NOMO-1 (cell line): ENCODE results near the gene CRADD.

Source experiments
- DNase-seq, 2 experiments: peaks; one replicate each; lab custom pipeline; 2025; ENCODE audit not compliant: unreplicated experiment in 2 of 2; lab: John Stamatoyannopoulos, UW

CRADD gene

DNA sequence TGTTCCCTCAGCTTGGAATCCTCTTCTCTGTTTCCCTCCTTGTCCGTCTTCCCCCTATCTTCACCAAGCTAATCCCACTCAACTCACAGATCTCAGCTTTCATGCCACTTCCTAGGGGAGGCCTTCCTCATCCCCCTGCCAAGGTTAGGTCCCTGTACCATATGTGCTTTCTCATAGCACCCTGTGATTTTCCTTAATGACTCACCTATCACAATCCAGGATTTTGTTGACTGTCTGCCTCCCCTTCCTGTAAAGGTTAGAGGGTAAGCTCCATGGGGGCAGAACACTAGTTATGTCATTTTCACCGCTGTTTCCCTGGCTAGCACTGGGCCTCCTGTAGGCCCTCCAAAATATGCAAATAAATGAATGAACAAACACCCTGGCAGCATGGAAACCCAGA, 57.6 kb downstream of the CRADD start:
- DNase-seq, result no peak

DNA sequence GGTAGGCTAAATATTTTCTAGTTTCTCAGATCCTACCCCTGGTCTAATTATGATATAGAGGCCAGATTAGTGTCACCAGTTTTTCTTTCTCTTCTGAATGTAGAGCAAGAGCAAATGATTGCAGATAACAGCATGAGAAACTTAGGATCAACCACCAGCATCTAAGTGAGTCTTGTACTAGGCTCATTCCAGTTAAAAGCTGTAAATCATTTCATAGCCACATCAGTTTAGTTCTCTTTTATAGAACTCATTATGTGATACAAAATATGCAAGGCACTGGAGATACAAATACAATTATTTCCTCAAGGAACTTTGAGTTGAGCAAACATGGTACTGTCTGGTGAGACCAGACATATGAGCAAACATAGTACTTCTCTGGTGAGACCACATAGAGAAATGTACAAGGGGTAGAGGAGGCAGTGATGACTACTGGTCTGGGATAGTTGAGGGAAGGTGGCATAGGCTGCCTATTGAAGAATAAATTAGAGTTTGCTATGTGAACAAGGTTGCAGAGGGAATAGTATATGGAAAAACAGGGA, 59.5 kb downstream of the CRADD start:
- no peak for DNase-seq

DNA sequence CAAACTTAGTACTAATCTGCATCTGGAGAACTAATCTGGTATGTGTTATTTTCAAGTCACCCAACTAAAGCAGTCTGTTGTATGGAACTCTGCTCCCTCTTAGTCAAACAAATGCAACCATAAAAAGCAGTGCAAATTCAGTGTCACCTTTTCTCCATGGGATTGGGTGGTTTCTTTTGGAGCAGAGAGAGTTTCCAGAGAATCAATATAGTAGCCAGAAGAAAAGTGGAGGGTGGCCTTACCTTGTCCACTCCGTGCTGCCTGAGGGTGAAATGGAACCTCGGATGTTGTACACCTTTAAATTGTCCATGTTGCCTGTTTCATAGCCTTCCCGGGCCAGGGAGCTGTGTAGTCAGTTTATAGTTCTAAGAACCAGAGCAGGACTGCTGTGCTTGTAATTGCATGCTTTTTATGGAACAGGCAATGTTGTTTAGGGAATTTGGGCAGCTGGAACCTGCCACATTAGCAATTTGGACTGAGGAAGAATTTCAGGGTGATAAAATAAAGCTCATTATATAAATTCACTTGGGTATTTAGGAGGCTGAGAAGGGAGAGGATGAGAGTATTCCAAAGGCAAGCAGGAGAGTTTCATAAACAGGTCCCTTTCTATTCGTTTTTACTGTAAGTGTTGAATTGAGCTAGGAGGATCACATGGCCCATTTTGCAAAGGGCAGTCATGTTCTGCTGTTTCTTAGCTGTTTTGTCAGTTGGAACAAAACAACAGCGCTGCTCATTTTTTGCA, 60.5 kb downstream of the CRADD start:
- DNase-seq, result no peak

DNA sequence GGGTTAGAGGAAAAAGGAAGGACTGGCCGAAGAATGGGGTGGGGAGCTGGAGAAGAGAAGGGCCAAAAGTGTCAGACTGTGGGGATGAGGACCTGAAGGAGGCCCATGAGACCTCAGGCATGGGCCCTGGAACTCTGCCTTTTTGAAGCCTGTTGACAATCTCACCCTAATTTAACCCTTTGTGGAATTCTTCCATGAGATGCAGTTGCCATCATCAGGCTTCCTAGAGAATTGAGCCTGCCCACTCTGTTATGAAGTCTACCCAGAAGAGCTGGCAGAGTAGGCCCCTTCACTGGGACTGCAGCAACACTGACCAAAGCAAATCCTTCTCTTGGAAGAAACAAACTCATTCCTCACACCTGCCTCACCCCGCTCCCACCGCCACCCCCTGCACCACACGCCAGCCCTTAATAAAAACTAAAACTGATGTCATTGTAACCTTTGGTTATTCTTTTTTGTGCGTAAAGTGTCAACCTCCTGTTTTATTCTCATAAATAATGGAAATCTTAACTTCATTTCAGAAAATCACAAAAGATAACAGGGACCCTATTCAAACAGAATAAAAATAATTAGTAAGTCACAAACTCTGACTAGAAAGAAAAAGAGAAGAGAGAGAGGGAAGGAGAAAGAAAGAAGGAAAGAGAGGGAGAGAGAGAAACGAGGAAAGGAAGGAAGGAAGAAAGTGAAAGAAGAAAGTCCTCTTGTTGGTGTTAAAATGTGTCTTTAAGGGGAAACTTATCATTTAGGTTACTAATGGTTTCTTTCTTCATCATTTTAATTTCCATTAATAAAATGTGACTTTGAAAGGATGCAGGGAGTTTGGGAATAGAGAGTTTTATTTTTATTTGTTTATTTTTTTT, 61.3 kb downstream of the CRADD start:
- DNase-seq, result no peak

DNA sequence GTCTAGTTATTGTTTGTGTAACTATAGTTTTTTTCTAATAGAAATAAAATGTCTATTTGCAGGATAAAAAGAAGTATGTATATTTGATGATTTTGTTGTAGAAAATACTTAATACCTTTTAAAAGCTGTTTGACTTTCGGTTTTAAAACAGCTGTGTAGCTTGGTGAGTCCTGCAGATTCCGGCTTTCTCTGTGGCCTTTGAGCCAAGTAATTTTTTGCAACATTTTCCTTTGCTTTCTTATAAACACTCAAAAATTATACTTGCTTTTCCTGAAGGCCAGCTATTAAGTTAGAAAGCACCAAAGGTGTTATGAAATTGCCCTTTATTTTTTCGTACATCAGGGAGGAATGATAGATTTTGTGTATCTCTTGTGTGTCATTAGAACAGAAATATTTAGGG, 63.6 kb downstream of the CRADD start:
- no peak for DNase-seq

DNA sequence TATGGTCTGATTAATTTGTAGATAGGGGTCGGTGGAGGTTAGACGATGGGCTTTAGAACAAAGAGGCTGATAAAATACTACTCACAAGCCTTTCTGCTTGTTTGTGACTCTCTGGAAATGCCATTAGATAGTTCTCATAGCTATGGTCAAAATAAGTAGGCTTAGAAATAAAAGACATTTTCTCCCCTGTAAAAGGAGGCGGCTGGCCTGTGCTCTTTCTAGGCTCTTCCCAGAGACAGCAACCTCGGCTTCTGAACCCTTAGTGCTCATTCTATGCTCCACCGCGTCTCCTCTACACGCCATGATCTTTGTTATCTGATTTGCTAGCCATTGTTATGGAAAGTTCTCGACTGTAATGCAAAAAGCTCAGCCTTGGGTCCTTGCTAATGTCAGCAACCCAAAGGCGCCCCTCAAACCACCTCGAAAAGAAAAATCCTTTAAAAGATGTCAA, 64.5 kb downstream of the CRADD start:
- DNase-seq, result peak in 1 of 2 experiments; percentile 59

DNA sequence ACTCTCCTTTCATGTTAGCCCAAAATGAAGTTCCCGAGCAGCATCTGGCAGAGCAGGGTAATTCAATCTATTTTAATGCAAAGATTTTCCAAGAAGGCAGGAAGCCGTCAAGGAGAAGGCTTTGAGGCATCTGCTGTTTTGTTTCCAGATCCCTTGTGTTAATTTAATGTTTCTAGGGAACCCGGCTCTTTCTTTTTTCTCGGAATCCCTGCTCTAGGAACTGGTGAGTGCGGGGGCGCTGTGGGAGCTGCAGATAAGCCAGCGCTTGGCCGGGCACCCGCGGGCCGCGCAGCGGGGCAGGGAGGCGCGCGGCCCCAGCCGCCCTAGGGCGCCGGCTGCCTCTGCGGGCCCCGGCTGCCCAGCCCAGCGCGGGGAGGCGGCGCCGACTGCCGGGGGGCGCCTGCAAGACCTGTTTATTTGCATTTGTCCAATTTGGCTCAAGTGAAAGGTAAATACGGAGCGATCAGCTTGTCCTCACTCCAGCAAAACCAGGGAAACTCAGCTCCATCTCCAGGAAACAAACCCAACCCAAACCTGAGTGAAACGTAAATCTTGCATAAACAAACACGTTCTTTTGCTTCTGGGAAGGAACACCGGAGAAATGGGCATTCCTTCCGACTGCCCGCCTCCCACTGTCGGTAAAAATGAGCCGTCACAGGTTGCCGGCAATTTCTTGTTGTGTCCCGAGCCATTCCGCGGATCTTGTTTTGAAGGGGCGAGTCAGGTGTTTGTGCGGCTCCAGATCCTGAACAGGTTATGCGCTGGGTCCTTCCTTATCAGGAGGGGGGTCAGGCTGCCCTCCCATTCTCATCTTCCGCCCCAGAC, 65.1 kb downstream of the CRADD start:
- DNase-seq, result peak; percentile 50 to 73

DNA sequence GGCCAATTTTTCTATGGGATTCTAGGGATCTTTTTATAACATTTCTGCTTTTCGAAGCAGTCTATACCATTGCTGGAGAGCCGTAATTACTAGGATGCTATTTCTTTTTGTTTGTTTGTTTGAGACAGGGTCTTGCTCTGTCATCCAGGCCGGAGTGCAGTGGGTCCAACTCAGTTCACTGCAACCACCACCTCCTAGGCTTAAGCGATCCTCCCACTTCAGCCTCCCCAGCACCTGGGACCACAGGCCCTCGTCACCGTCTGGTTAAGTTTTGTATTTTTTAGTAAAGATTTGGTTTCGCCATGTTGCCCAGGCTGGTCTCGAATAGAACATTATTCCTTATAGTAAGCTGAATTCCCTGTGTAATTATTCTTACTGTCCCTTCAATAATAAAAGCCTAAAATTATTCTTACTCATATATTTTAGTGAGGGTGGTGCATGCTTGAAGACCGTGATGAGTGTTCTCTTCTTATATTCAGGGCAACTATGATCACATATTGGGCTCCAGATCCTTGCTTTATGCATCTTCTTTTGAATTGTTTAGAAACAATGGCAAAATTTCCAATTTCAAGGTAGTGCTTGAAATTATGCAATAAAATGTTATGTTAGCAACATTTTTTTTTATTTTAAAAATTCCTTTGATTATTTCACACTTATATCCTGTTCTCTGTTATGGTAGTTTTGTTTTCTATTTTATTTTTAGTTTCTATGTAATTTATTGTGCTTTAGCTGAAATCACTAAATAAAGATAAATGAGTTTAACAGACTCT, 66.2 kb downstream of the CRADD start:
- DNase-seq, result no peak

DNA sequence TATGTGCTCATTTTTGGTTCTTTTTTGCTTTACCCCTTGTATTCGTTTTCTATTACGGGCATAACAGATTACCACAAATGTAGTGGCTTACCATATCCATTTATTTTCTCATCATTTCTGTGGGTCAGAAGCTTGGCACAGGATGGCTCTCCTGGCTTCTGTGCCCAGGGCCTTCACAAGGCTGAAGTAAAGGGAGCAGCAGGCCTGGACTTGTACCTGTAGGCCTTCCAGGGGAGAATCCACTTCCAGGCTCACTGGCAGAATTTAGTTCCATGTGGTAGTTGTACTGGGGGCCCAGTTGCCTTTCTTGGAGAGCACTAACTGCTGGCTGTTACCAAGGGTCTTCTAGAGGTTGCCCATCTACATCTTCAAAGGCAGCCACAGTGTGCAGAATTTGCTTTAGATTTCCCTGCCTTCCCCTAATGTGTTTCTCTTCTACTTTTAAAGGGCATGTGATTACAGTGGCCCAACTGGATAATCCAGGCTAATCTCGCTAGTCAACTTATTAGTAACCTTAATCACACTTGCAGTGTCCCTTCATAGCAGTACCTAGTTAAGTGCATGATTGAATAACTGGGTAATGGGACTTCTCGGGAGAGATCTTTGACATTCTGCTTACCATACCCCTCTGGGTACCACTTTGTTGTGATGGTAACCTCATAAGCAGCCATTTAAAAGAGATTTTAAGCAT, 67.0 kb downstream of the CRADD start:
- DNase-seq, result no peak

DNA sequence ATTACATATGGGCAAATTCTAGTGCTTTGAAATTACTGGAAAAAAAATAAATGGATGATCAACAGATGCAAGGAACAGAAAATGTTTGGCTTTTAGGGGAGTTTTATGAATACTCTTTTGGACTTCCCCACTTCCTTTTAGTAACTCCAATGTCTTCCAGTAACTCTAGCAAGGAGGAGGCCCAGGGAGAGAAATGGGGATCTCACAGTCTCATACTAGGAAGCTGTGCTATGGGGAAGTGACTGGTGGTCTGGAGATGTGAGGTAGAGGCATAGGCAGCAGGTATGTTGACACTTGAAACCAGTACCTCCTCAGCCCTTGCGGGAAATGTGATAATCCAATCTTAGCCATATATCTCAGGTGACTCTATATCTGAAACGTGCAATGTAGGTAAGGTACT, 68.1 kb downstream of the CRADD start:
- DNase-seq, result peak in 1 of 2 experiments; percentile 13

DNA sequence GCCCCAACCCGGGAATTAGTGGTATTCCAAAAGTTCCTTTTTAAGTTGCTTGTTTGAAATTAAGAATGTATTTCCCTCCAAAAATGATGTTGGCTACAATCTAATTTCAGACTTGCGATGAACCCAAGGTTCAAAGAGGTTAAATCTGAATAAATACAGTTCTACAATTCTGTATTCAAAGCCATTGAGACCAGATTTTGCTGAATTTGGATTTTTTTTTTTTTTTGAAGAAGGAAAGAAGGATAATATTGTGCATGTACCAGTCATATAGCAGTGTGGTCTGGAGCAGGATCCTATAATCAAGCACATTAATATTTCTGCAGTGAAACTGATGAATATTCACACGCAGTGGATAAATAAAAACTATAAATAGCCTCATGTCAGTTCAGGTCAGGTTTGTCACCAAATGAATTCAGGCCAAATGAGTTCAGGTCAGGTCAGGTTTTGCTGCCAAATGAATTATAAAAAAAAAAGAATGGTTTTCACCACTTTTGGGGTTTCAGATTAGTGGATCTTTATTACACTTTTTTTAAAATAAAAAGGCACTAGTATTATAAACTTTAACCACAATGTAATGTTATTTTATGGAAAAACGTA, 69.5 kb downstream of the CRADD start:
- DNase-seq, result no peak

DNA sequence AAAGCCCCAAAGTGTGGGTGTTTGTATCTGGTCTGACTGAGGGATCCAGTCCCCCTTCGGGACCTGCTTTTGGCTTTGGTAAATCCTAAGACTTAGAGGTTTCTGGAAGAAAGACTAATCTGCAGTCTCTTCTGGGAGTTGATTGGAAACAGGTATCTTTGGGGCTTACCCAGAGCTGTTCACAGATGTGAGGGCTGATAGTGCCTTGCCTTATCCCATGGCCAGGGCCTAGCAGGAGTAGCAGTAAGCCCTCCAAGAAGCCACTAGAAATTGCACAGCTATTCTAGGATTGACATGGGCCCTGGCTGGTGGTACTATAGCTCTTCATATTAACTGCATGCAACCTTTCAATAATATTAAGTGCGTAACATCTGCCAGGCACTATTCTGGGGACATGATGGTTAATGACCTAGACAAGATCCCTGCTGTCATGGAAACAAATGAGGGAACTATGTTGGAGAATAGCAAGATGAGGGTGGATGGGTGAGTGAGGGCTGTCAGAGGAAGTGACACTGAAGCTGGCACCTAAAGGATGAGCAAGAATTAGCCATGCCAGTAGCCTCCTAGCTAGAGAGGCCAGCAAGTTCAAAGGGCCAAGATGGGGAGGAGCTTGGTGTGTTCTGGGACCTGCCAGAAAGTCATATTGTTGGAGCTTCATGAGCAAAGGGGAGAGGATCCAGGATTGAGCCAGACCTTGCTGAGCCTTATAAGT, 71.7 kb downstream of the CRADD start:
- DNase-seq, result no peak

DNA sequence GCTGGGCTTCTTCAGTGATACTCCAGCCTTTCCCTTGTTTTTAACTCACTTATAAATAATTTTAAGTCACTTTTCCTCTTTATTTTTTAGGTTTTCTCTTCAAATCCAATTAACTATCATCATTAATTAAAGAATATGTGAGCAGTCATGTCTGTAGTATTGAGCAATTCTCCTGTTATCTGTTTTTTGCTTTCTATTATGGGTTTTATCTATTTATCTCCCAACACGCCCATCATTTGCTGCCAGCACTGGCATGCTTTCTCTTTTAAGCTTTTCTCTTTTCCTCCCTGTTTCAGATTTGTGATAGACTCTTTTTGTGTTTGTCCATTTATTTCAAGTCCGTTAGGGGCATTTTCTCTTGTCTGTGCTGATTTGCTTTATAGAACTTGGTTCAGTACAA, 72.3 kb downstream of the CRADD start:
- DNase-seq, result no peak

DNA sequence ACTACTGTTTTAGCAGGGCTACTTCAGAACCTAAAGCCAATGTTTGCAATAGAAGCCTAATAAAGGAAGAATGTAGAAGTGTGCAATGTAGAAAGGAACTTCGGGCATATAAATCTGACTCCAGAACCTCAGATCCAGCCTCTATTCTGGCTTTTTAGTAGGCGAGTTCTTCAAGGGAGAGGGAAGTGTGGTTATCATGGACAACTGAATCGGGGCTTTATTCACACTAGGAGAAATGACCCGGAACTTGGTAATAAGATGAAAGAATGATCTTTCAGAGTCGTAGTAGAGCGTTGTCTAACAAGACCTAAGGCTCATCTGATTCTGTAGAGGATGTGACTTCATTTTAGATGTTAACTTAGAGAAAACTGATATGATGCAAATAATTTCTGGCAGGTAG, 72.9 kb downstream of the CRADD start:
- DNase-seq, result peak in 1 of 2 experiments; percentile 20

DNA sequence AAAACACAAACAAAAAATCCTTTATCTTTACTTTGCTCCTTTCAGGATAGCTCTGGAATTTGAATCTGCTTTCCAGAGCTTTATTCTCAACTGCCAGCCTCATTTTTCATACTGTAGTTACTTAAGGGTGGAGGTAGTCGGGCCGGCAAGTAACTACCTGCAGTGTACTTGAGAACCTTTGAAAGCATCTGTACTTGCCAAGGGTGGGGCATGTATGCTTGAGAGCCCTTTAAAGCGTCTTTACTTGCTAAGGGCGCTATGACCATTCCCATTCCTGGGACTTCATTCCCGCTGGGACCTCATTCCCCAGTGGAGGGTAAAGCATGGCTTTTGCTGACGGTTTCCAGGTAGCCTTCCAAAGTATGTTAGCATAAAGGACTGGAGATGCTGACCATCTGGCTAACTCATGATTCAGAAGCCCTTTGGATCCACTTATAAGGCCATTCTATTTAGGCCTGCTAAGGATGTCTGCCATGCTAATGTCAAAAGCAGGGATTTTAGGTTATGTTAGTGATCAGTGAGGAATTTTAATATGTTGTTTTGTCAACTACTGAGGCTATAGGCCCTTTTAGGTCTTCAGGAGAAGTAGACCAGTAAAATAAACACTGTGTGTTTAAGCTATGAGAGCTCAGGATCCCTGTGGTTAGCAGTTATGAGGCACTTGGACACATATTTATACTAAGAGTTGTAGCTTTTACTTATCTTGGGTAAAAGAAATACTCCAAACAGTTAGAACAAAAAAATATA, 74.9 kb downstream of the CRADD start:
- DNase-seq, result no peak

DNA sequence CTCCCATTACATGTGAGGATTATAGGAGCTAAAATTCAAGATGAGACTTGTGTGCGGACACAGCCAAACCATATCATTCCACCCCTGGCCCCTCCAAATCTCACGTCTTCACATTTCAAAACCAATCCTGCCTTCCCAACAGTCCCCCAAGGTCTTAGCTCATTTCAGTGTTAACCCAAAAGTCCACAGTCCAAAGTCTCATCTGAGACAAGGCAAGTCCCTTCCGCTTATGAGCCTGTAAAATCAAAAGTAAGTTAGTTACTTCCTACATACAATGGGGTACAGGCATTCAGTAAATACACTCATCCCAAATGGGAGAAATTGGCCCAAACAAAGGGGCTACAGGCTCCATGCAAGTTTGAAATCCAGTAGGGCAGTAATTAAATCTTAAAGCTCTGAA, 76.1 kb downstream of the CRADD start:
- no peak for DNase-seq

DNA sequence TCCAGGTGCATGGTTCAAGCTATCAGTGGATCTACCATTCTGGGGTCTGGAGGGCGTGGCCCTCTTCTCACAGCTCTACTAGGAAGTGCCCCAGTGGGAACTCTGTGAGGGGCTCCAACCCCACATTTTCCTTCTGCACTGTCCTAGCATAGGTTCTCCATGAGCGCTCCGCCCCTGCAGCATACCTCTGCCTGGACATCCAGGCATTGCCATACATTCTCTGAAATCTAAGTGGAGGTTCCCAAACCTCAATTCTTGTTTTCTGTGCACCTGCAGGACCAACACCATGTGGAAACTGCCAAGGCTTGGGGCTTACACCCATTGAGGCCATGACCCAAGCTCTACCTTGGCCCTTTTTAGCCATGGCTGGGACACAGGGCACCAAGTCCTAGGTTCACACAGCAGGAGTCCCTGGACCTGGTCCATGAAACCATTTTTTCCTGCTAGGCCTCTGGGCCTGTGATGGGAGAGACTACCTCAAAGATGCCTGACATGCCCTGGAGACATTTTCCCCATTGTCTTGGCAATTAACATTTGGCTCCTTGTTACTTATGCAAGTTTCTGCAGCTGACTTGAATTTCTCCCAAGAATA, 76.8 kb downstream of the CRADD start:
- DNase-seq, result no peak
